Measurements from ENCODE around the gene EXOC4. TPM values are rescaled to one million over a fixed set of nuclear protein-coding genes. Genes with fewer than 3 reads are reported as not detected.
"Not testable (repeated sequence)": the region's sequence is repeated elsewhere in the genome, so short reads cannot be mapped to it uniquely, and the experiment has no call there.

The EXOC4 gene
- polyA plus RNA-seq, 3 donors = 76.4 to 81.9 (median 78.9) TPM

GRCh38 chr7:133883591-133883990 is 630.7 kb downstream of the EXOC4 start:
- DNase-seq (ENCODE audit: low read depth in 3 of 3, low spot score in 2 of 3) = no peak

DNA sequence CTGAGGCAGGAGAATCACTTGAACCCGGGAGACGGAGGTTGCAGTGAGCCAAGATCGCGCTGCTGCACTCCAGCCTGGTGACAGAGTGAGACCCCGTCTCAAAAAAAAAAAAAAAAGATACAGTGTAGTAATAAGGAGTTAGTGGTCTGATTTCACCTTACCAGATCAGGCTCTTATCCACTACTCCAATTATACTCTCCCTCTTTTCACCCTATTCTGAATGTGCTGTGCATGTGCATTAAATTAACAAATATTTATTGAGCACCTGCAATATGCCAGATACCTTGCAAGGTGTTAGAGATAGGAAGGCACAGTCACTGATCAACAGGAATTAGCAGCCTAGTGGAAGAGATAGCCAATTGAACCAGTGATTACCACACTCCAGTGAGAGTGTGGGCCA is 632.3 kb downstream of the EXOC4 start:
- no peak for DNase-seq (ENCODE audit: low read depth in 3 of 3, low spot score in 2 of 3)

DNA sequence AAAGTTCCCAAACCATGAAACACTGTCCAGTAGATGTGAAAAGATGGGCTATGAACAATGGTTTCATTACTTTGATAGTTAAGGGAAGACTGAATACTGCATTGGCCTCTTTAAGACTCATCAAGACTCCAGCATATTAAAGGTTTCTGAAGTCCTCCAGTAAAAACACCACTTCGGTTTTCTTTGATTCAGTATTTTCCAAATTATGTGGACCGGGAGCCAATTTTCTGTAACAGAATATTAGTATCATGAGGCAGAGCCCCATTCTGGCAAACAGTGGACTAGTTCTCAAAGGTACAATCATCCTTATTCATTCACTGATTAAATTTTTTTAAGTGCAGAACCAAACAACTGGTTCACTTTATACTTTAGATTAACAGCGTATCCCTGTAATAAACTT is 633.2 kb downstream of the EXOC4 start:
- DNase-seq (ENCODE audit: low read depth in 3 of 3, low spot score in 2 of 3) = no peak

GRCh38 chr7:133886797-133887196 is 633.9 kb downstream of the EXOC4 start:
- DNase-seq (ENCODE audit: low read depth in 3 of 3, low spot score in 2 of 3) = no peak

DNA sequence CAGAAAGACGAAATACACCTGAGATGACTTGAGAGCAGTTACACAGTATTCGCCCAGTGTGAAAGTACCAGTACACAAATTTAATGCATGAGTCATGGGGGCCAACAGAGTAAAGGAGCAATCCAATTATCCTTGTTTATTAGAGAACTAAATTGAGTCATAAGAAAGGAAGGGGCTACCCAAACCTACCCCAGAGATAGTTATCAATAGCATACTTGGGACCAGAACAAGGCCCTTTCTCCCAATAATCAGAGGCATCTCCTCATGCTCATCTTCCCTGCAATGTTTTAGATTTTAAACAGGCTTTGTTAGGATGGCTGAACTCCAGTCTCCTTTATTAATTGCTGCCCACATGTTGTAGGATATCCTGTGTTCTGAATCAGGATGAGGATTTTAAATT is 634.6 kb downstream of the EXOC4 start:
- no peak for DNase-seq (ENCODE audit: low read depth in 3 of 3, low spot score in 2 of 3)

DNA sequence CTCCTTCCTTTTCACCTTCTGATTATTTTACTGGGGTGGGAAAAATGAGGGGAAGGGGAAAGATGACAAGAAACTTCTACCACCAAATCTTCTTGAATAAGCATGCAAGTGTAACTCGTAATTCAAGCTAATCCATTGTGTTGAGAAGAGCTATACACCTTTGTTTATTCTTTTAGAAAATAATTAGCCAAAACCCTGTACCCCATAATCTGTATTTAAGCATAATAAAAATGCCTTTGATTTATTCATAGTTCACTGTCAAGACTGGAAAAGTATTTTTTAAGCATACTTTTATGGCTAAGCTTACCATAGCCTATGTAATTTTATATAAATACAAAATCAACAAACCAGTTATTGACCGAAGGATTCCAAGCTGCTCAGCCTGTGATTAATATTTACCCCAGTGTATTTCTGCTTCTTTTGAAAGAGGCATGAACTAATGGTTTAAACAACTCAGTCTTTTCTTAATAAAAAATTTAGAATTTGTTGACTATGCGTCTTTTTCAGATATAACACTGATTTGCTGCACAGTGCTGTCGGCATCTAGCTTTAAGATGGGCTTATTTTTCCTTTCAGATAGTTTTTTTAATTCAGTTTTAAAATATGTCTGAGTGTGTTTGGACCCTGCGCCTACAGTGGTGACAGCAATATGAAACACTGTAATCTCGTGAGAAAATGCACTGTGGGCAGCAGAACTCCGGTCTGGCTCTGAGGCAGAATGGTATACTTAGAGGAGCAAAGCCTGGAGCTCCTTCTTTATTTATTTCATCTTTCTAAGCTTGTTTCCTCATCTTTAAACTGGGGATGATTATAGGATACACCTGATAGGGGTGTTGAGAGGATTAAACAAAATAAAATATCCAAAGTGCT is 635.4 kb downstream of the EXOC4 start:
- DNase-seq (ENCODE audit: low read depth in 3 of 3, low spot score in 2 of 3) = no peak

DNA sequence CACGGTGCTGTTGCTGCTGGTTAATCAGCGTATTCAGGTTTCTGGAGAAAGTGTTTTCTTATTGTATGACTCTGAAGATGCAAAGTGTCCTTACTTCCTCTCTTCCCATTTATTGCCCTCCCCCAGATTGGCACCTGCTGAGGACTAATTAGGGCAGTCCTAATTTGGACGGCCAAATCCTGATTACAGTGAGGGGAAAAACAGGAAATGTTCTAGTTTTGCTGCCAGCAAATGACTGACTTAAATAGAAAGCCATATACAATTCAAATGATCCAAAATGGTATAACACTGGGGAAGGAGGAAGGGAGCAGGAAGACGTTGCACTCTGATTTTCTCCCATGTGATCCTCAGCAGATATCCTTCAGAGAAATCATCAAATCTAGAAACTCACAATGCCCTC is 651.9 kb downstream of the EXOC4 start:
- DNase-seq (ENCODE audit: low read depth in 3 of 3, low spot score in 2 of 3) = no peak

DNA sequence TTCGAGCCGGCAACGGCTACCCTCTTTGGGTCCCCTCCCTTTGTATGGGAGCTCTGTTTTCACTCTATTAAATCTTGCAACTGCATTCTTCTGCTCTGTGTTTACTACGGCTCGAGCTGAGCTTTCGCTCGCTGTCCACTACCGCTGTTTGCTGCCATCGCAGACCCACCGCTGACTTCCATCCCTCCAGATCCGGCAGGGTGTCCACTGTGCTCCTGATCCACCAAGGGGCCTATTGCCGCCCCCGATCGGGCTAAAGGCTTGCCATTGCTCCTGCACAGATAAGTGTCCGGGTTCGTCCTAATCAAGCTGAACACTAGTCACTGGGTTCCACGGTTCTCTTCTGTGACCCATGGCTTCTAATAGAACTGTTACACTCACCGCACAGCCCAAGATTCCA is 653.7 kb downstream of the EXOC4 start:
- not testable (repeated sequence) for DNase-seq (ENCODE audit: low read depth in 3 of 3, low spot score in 2 of 3)

DNA sequence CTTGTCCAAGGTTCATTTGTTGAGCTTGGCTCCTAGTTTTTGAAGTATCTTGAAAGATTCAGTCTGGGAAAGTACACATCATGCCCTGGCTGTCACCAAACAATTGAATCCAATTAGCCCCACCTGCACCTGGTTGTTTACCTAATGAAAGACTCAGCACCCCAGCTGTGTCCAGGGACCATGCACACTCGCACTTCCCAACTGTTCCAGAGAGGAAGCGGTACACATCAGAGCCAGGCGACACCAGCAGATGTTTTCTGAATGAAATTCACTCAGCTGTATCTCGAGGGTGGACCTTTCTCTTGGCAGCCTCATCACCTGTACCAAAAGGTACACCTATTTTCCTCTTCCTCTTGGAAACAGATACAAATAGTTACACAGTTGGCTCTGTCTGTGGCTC is 657.9 kb downstream of the EXOC4 start:
- no peak for DNase-seq (ENCODE audit: low read depth in 3 of 3, low spot score in 2 of 3)

GRCh38 chr7:133911724-133912123 is 658.8 kb downstream of the EXOC4 start:
- no peak for DNase-seq (ENCODE audit: low read depth in 3 of 3, low spot score in 2 of 3)

GRCh38 chr7:133912916-133913697 is 660.2 kb downstream of the EXOC4 start:
- no peak for DNase-seq (ENCODE audit: low read depth in 3 of 3, low spot score in 2 of 3)

DNA sequence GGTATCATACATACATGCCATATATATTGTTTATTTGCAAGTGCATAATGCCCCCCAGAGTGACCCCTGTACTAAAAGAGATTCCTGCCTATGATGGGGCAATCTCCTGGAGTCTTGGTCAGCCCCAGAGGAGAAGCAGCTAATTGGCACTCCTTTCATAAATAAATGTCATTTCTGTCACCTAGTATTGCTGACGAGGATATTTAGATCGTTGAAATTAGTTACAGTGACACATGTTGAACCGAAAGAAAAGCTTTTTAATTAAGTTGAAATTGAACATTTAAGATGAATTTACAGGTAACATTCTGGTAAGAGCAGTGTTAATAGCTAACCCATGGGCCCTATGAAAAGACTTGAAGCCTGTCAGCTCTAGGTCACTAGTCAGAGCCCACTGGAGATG is 663.7 kb downstream of the EXOC4 start:
- DNase-seq (ENCODE audit: low read depth in 3 of 3, low spot score in 2 of 3) = no peak

DNA sequence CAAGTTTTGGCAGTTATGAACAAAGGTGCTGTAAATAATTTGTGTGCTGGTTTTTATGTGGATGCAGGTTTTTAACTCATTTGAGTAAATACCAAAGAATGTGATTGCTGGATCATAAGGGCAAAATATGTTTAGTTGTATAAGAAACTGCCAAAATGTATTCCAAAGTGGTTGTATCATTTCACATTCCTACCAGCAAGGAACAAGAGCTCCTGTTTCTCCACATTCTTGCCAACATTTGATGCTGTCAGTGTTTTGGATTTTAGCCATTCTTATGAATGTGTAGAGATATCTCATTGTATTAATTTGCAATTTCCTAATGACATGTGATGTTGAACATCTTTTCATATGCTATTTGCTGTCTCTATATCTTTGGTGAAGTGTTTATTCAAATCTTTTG is 666.9 kb downstream of the EXOC4 start:
- DNase-seq (ENCODE audit: low read depth in 3 of 3, low spot score in 2 of 3) = no peak

DNA sequence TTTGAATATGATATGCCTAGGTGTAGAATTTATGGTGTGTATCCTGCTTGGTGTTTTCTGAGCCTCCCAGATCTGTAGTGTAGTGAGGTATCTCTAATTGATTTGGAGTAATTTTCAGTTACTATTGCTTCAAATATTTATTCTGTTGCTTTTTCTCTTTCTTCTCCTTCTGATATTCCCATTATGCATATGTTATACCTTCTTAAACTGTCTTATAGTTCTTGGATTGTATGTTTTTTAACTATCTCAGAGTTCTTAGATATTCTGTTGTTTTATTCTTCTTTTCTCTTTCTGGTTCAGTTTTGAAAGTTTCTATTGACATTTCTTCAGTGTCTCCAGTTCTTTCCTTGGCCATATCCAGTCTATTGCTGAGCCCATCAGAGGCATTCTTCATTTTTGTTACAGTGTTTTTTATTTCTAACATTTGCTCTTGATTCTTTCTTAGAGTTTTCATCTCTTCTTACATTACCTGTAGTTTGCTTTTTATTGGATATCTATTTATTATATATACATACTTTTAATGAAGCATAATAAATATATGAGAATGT is 668.8 kb downstream of the EXOC4 start:
- no peak for DNase-seq (ENCODE audit: low read depth in 3 of 3, low spot score in 2 of 3)

DNA sequence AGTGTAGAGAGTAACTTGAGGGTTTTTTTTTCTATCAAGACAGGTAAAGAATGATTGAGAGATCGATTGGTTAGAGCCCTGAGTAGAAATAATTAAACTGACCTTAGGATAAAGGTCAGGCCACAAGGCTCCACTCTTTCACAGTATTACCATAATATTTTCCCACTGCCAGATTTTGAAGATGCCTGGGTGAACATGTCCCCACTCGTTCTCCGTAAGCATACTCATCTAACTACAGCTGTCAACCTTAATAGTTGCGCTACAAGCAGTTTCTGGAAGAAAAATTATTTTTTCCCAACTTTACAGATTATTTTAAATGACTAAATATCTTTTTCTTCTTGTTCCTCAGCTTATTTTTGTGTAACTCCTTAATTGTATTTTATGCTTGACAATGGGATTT is 671.1 kb downstream of the EXOC4 start:
- DNase-seq (ENCODE audit: low read depth in 3 of 3, low spot score in 2 of 3) = no peak

DNA sequence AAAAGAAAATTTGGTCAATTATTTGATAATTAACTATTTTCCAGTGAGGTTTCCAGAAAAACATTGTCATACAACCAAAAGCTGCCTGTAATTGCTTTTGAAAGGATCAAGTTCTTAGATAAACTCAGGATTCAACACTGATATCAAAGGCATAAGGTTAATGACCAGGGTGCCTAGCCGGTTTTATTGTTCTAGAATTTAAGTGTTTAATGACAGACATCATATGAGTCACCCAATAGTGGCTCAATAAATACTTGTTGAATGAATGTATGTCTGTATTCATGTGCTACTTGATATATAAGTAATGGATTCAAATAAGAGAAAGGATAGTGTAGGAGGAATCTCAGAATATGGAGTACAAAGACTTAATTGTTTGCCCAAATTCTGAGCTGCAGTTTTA is 678.2 kb downstream of the EXOC4 start:
- DNase-seq (ENCODE audit: low read depth in 3 of 3, low spot score in 2 of 3) = no peak

DNA sequence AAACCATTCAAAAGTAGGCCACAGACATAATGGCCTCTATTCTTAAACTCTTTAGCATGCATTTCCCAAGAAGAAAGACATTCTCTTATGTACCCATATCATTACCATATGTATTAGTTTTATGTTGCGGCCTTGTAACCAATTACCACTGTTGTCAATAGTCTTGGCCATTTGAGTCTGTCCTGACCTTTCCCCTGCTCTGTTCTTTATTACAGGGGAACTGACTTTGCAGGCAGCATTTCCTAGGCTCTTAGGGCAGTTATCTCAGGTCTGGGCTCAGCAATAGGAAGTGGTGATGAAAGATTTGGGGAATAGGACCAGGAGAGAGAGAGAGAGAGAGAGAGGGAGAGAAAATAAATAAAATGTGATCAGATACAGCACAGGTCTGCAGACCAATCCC is 679.7 kb downstream of the EXOC4 start:
- DNase-seq (ENCODE audit: low read depth in 3 of 3, low spot score in 2 of 3) = no peak

DNA sequence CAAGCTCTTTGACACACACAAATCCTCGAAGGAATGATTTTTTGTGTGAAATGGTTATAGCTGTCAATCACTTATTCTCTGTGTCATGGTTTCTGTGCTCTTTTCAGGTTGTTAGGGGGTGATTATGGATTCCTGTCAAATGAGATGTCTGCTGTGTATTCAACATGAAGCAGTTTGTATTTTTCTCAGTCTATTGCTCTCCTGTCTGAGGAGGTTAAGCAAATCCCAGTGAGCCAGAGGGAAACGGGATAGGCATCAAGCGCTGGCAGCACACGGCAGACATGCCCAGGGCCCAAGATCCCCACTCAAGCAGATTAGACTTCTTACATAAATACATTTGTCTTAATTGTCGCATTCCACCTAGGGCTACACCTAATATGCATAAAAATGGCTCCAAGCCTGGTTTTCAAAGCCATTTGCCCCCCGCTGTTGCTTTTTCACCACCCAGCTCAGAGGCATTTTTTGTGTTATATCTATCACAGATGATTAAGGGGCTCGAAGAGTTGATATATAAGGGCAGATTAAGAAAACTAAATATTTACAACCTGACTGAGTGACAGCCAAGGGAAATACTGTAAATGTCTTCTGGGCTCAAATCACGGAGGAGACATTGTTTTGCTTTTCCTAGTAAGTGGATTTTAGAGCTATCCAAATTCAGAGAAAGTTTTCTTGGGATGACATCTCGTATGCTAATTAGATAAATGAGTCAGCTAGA is 681.5 kb downstream of the EXOC4 start:
- DNase-seq (ENCODE audit: low read depth in 3 of 3, low spot score in 2 of 3) = no peak

GRCh38 chr7:133934977-133935330 is 682.1 kb downstream of the EXOC4 start:
- DNase-seq (ENCODE audit: low read depth in 3 of 3, low spot score in 2 of 3) = no peak

DNA sequence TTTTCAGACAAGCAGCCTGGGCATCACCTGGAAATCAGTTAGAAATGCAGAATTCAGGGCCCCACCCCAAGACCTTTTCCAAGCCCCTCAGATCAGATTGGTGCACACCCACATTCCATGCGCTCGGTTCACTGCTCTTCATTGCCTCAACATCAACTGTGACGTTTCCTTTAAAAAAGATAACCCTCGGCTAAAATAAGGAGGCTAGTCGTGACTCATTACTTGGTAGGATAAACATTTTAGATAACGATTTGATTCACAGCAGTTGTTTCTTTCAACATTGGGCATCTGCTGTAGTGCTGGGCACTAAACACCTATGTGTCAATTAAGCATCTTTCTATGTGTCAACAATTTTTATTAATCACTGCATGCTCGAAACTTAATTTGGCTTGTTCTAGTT is 683.2 kb downstream of the EXOC4 start:
- DNase-seq (ENCODE audit: low read depth in 3 of 3, low spot score in 2 of 3) = no peak

- DNase-seq (ENCODE audit: low read depth in 3 of 3, low spot score in 2 of 3) = no peak
Observed at GRCh38 chr7:133937786-133938185, 684.9 kb downstream of the EXOC4 start.
